Measurements from ENCODE around the gene KIFC3. TPM values are rescaled to one million over a fixed set of nuclear protein-coding genes. Genes with fewer than 3 reads are reported as not detected.

Gene KIFC3
- total and polyA plus RNA-seq, 2 of the 13 experiments (the other 11 are each of a cell fraction or from before 2014, with no cell fraction given), result 42.1 to 45.3 TPM

DNA sequence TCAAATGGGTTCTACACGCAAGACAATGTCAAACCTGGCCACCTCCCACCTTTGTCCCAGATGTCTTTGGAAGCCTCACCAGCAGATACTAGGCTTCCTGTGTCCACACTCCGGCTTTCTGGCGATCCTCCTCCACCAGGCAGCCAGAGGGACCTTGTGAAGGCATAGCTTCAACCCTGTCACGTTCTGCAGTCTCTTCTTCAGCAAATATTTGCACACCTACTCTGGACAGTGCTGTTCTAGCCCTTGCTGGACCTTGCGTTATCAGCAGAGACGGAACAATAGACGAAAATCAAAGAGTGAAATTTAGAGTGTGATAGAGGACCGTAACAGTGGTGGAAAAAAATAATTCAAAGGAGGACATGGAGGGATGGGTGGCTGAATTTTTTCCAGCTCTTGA, 38.5 kb upstream of the KIFC3 start (continued):
- peak; percentile 96 for TF ChIP-seq GATAD2A (CRISPR knock-in tag; IDR thresholded peaks at IDR 0.05)
- TF ChIP-seq ZNF136 (CRISPR knock-in tag; IDR thresholded peaks at IDR 0.05; ENCODE audit: low read depth), result peak; percentile 44; the same call in 1 of the 2 replicates
- TF ChIP-seq, protein P1, sequence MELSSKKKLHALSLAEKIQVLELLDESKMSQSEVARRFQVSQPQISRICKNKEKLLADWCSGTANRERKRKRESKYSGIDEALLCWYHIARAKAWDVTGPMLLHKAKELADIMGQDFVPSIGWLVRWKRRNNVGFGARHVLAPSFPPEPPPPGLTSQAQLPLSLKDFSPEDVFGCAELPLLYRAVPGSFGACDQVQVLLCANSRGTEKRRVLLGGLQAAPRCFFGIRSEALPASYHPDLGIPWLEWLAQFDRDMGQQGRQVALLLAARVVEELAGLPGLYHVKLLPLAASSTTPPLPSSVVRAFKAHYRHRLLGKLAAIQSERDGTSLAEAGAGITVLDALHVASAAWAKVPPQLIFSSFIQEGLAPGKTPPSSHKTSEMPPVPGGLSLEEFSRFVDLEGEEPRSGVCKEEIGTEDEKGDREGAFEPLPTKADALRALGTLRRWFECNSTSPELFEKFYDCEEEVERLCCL (CRISPR knock-in tag; IDR thresholded peaks at IDR 0.05; ENCODE audit: borderline replicate concordance), result no peak
- TF ChIP-seq ZKSCAN5 (CRISPR knock-in tag; IDR thresholded peaks at IDR 0.05), result no peak
- peak; percentile 73 for TF ChIP-seq TCF7 (IDR thresholded peaks at IDR 0.05; ENCODE audit: low read depth)
- TF ChIP-seq, protein P2, sequence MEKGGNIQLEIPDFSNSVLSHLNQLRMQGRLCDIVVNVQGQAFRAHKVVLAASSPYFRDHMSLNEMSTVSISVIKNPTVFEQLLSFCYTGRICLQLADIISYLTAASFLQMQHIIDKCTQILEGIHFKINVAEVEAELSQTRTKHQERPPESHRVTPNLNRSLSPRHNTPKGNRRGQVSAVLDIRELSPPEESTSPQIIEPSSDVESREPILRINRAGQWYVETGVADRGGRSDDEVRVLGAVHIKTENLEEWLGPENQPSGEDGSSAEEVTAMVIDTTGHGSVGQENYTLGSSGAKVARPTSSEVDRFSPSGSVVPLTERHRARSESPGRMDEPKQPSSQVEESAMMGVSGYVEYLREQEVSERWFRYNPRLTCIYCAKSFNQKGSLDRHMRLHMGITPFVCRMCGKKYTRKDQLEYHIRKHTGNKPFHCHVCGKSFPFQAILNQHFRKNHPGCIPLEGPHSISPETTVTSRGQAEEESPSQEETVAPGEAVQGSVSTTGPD (CRISPR knock-in tag; IDR thresholded peaks at IDR 0.05), result peak; percentile 87
- no peak for TF ChIP-seq ZNF563 (CRISPR knock-in tag; IDR thresholded peaks at IDR 0.05)
- TF ChIP-seq ZBTB20 (CRISPR knock-in tag; IDR thresholded peaks at IDR 0.05; ENCODE audit: borderline replicate concordance, low read depth), result 0 out of 2 replicates have a peak, but pooled peaks have one; percentile 66
- no peak for TF ChIP-seq ZBTB42 (CRISPR knock-in tag; IDR thresholded peaks at IDR 0.05)
- peak in 1 of 2 experiments; percentile 65; a peak in 1 of 4 replicates for TF ChIP-seq EP300 (IDR thresholded peaks at IDR 0.05; ENCODE audit: low read depth in 2 of 2, low read length in 2 of 2)
- peak; percentile 48; the same call in 1 of the 2 replicates for TF ChIP-seq EP300 (CRISPR knock-in tag; IDR thresholded peaks at IDR 0.05; ENCODE audit: borderline replicate concordance)
- 0 out of 2 replicates have a peak, but pooled peaks have one; percentile 49 for TF ChIP-seq ZNF335 (CRISPR knock-in tag; IDR thresholded peaks at IDR 0.05)
- TF ChIP-seq ZNF788 (CRISPR knock-in tag; IDR thresholded peaks at IDR 0.05; ENCODE audit: borderline replicate concordance), result peak; percentile 68; the same call in 1 of the 2 replicates
- TF ChIP-seq, protein P3, sequence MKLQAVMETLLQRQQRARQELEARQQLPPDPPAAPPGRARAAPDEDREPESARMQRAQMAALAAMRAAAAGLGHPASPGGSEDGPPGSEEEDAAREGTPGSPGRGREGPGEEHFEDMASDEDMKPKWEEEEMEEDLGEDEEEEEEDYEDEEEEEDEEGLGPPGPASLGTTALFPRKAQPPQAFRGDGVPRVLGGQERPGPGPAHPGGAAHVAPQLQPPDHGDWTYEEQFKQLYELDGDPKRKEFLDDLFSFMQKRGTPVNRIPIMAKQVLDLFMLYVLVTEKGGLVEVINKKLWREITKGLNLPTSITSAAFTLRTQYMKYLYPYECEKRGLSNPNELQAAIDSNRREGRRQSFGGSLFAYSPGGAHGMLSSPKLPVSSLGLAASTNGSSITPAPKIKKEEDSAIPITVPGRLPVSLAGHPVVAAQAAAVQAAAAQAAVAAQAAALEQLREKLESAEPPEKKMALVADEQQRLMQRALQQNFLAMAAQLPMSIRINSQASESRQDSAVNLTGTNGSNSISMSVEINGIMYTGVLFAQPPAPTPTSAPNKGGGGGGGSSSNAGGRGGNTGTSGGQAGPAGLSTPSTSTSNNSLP (IDR thresholded peaks at IDR 0.05; ENCODE audit: low read depth, low read length), result no peak
- TF ChIP-seq, protein P4, sequence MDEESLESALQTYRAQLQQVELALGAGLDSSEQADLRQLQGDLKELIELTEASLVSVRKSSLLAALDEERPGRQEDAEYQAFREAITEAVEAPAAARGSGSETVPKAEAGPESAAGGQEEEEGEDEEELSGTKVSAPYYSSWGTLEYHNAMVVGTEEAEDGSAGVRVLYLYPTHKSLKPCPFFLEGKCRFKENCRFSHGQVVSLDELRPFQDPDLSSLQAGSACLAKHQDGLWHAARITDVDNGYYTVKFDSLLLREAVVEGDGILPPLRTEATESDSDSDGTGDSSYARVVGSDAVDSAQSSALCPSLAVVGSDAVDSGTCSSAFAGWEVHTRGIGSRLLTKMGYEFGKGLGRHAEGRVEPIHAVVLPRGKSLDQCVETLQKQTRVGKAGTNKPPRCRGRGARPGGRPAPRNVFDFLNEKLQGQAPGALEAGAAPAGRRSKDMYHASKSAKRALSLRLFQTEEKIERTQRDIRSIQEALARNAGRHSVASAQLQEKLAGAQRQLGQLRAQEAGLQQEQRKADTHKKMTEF (CRISPR knock-in tag; IDR thresholded peaks at IDR 0.05), result peak; percentile 73
- TF ChIP-seq, protein P5, sequence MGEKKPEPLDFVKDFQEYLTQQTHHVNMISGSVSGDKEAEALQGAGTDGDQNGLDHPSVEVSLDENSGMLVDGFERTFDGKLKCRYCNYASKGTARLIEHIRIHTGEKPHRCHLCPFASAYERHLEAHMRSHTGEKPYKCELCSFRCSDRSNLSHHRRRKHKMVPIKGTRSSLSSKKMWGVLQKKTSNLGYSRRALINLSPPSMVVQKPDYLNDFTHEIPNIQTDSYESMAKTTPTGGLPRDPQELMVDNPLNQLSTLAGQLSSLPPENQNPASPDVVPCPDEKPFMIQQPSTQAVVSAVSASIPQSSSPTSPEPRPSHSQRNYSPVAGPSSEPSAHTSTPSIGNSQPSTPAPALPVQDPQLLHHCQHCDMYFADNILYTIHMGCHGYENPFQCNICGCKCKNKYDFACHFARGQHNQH (CRISPR knock-in tag; IDR thresholded peaks at IDR 0.05), result peak; percentile 53; the same call in 1 of the 2 replicates
- no peak for TF ChIP-seq DR1 (CRISPR knock-in tag; IDR thresholded peaks at IDR 0.05)
- peak; percentile 81; the same call in 1 of the 2 replicates for TF ChIP-seq CBX5 (CRISPR knock-in tag; IDR thresholded peaks at IDR 0.05; ENCODE audit: borderline replicate concordance)
- peak; percentile 64 for TF ChIP-seq FOSL2 (CRISPR knock-in tag; IDR thresholded peaks at IDR 0.05)
- 0 out of 2 replicates have a peak, but pooled peaks have one; percentile 22 for TF ChIP-seq NR2F2 (IDR thresholded peaks at IDR 0.05; ENCODE audit: borderline replicate concordance, low read depth)
- TF ChIP-seq ZNF746 (CRISPR knock-in tag; IDR thresholded peaks at IDR 0.05), result peak; percentile 76; the same call in 1 of the 2 replicates
- TF ChIP-seq, protein P6, sequence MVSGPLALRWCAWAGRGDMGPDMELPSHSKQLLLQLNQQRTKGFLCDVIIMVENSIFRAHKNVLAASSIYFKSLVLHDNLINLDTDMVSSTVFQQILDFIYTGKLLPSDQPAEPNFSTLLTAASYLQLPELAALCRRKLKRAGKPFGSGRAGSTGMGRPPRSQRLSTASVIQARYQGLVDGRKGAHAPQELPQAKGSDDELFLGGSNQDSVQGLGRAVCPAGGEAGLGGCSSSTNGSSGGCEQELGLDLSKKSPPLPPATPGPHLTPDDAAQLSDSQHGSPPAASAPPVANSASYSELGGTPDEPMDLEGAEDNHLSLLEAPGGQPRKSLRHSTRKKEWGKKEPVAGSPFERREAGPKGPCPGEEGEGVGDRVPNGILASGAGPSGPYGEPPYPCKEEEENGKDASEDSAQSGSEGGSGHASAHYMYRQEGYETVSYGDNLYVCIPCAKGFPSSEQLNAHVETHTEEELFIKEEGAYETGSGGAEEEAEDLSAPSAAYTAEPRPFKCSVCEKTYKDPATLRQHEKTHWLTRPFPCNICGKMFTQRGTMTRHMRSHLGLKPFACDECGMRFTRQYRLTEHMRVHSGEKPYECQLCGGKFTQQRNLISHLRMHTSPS (CRISPR knock-in tag; IDR thresholded peaks at IDR 0.05; ENCODE audit: low read depth), result no peak

Data from HepG2 (cell line).